Hematopoietic multipotent progenitor cell treated with erythropoietin and hydrocortisone succinate and interleukin-3 and kit ligand, for 6 days (in vitro differentiated cells): Measurements from ENCODE around the gene RPL32.
A peak's percentile ranks its signal among the peaks of the same experiment; 100 is the strongest.
"Not testable (repeated sequence)": the region's sequence is repeated elsewhere in the genome, so short reads cannot be mapped to it uniquely, and the experiment has no call there.

Source experiments
- DNase-seq: peaks from one replicate; pipeline ENCODE4 v3.0.0-alpha.2; 2015

RPL32 gene

GRCh38 chr3:12866836-12867235 is 25.5 kb upstream of the RPL32 start:
- DNase-seq = no peak

GRCh38 chr3:12865271-12865670 is 23.9 kb upstream of the RPL32 start:
- no peak for DNase-seq

GRCh38 chr3:12862387-12862786 is 21.0 kb upstream of the RPL32 start:
- DNase-seq = no peak

GRCh38 chr3:12861611-12862010 is 20.2 kb upstream of the RPL32 start:
- no peak for DNase-seq

GRCh38 chr3:12859840-12860239 is 18.5 kb upstream of the RPL32 start:
- no peak for DNase-seq

GRCh38 chr3:12856626-12857025 is 15.3 kb upstream of the RPL32 start:
- no peak for DNase-seq

GRCh38 chr3:12854565-12854964 is 13.2 kb upstream of the RPL32 start:
- no peak for DNase-seq

- not testable (repeated sequence) for DNase-seq
Observed at GRCh38 chr3:12853847-12854246, 12.5 kb upstream of the RPL32 start.

- DNase-seq = no peak
Observed at GRCh38 chr3:12852201-12852600, 10.8 kb upstream of the RPL32 start.

- no peak for DNase-seq
Observed at GRCh38 chr3:12845811-12846210, 4.4 kb upstream of the RPL32 start.

GRCh38 chr3:12842469-12842868 is 1.1 kb upstream of the RPL32 start:
- DNase-seq = no peak

GRCh38 chr3:12841970-12842328 is 584 bp upstream of the RPL32 start:
- DNase-seq = no peak

GRCh38 chr3:12840591-12841148 is 695 bp downstream of the RPL32 start:
- DNase-seq = no peak

- DNase-seq = not testable (repeated sequence)
Observed at GRCh38 chr3:12840148-12840547, 1.2 kb downstream of the RPL32 start.

GRCh38 chr3:12839156-12839946 is 2.0 kb downstream of the RPL32 start:
- peak; percentile 37 for DNase-seq

GRCh38 chr3:12838179-12838965 is 3.0 kb downstream of the RPL32 start:
- no peak for DNase-seq

GRCh38 chr3:12837295-12837986 is 3.9 kb downstream of the RPL32 start:
- DNase-seq = no peak

- DNase-seq = no peak
Observed at GRCh38 chr3:12835052-12835665, 6.2 kb downstream of the RPL32 start.

GRCh38 chr3:12833222-12834161 is 7.9 kb downstream of the RPL32 start:
- DNase-seq = no peak

GRCh38 chr3:12832350-12833221 is 8.8 kb downstream of the RPL32 start:
- peak; percentile 20 for DNase-seq
